Globus pallidus (tissue), 1 donor: ENCODE results near the gene PRKCD.

Experiments
- DNase-seq: peaks from one replicate; pipeline ENCODE4 v3.0.0-alpha.2; 2015; ENCODE audit warnings: low spot score

Gene PRKCD

GRCh38 chr3:53170325-53171063 lies 9.5 kb downstream of the PRKCD start:
- no peak for DNase-seq

- DNase-seq = no peak
Observed at GRCh38 chr3:53171064-53171418, 10.0 kb downstream of the PRKCD start.

GRCh38 chr3:53171827-53172505 lies 11.0 kb downstream of the PRKCD start:
- DNase-seq = no peak

GRCh38 chr3:53173107-53173506 lies 12.1 kb downstream of the PRKCD start:
- DNase-seq = no peak

GRCh38 chr3:53174346-53175250 lies 13.6 kb downstream of the PRKCD start:
- no peak for DNase-seq

GRCh38 chr3:53175613-53176540 lies 14.9 kb downstream of the PRKCD start:
- no peak for DNase-seq

GRCh38 chr3:53178246-53178645 lies 17.2 kb downstream of the PRKCD start:
- DNase-seq = no peak

GRCh38 chr3:53179580-53179979 lies 18.6 kb downstream of the PRKCD start:
- no peak for DNase-seq

- peak; percentile 46 for DNase-seq
Observed at GRCh38 chr3:53180305-53181023, 19.5 kb downstream of the PRKCD start.

GRCh38 chr3:53181024-53181371 lies 20.0 kb downstream of the PRKCD start:
- no peak for DNase-seq

- no peak for DNase-seq
Observed at GRCh38 chr3:53181528-53181927, 20.5 kb downstream of the PRKCD start.

- no peak for DNase-seq
Observed at GRCh38 chr3:53182764-53183355, 21.9 kb downstream of the PRKCD start.

- no peak for DNase-seq
Observed at GRCh38 chr3:53183514-53183913, 22.5 kb downstream of the PRKCD start.

- no peak for DNase-seq
Observed at GRCh38 chr3:53184701-53185100, 23.7 kb downstream of the PRKCD start.

- no peak for DNase-seq
Observed at GRCh38 chr3:53185761-53186465, 24.9 kb downstream of the PRKCD start.

- DNase-seq = no peak
Observed at GRCh38 chr3:53186726-53187125, 25.7 kb downstream of the PRKCD start.

GRCh38 chr3:53187430-53187829 lies 26.4 kb downstream of the PRKCD start:
- no peak for DNase-seq

- DNase-seq = no peak
Observed at GRCh38 chr3:53188136-53188685, 27.2 kb downstream of the PRKCD start.

GRCh38 chr3:53188720-53189119 lies 27.7 kb downstream of the PRKCD start:
- DNase-seq = no peak

GRCh38 chr3:53189276-53189675 lies 28.3 kb downstream of the PRKCD start:
- no peak for DNase-seq
